Prostate gland (tissue), 2 donors: ENCODE data around the gene FAM234A. TPM values are rescaled to one million over a fixed set of nuclear protein-coding genes. Genes with fewer than 3 reads are reported as not detected.
"Not testable (repeated sequence)": the region's sequence is repeated elsewhere in the genome, so short reads cannot be mapped to it uniquely, and the experiment has no call there.

Source experiments
- DNase-seq: peaks from one replicate; pipeline ENCODE4 v3.0.0-alpha.2; 2019; ENCODE audit warnings: low spot score
- H3K27ac ChIP-seq, 2 donors: fragments of 200-600 bp; sonication (generic); 2 replicates each; pipeline ENCODE4 v1.5.1; 2017 to 2019
- H3K27me3 ChIP-seq: fragments of 200-600 bp; sonication (generic); replicated peaks from 2 replicates; pipeline ENCODE4 v1.5.1; 2019; ENCODE audit not compliant: insufficient read depth
- H3K36me3 ChIP-seq, 2 donors: fragments of 200-600 bp; sonication (generic); 1 replicate in 1 of 2; 2 replicates in 1 of 2; pipeline versions ENCODE4 v1.5.1 to v1.8.1; 2017 to 2019
- H3K4me1 ChIP-seq: fragments of 200-600 bp; sonication (generic); replicated peaks from 2 replicates; pipeline ENCODE4 v1.5.1; 2019
- H3K4me3 ChIP-seq, 2 donors: fragments of 200-600 bp; sonication (generic); 2 replicates each; pipeline ENCODE4 v1.5.1; 2017 to 2019
- H3K9me3 ChIP-seq: fragments of 200-600 bp; sonication (generic); 2 replicates; pipeline ENCODE4 v1.5.1; 2017
- CTCF ChIP-seq, 4 experiments: fragments of 200-600 bp in 2 of 4; fragments of 450-650 bp in 2 of 4; sonication (generic) in 2 of 4; IDR thresholded peaks; 1 replicate in 3 of 4; 2 replicates in 1 of 4; pipeline ENCODE4 v1.5.1; 2016 to 2019; ENCODE audit warnings: antibody characterized with exemption in 4 of 4, mild to moderate bottlenecking in 2 of 4, moderate library complexity in 2 of 4
- POLR2A ChIP-seq: fragments of 450-650 bp; IDR thresholded peaks from one replicate; pipeline ENCODE4 v1.6.1; 2016; ENCODE audit warnings: antibody characterized with exemption, mild to moderate bottlenecking
- POLR2AphosphoS5 ChIP-seq: sonication (generic); formaldehyde crosslinking; IDR thresholded peaks from one replicate; pipeline ENCODE4 v1.6.1; 2017; ENCODE audit warnings: antibody characterized with exemption
- WGBS: methylation state at CpG from one replicate; pipeline ENCODE4 v1.1.5; 2018; 5-methylcytosine and 5-hydroxymethylcytosine counted together
- intact Hi-C: fragments of 100-400 bp; cut with DNase I; formaldehyde crosslinking; loops from one replicate; pipeline ENCODE4 v1.14.2; 2022
- total RNA-seq, 2 donors: library from RNA; depleted of rRNA; stranded (reverse); fragments of >200 nt; gene quantifications; one replicate each; pipeline ENCODE4 v1.1.0, GENCODE V29; 2016

Gene FAM234A
- total RNA-seq, 2 donors from 2014 or later, result 83.8 to 114 TPM

GRCh38 chr16:220021-220420 lies 14.6 kb upstream of the FAM234A start:
- WGBS, result 52% methylated on average over 4 of the region's 4 CpGs
- peaks cover 0 to 6% of the 10 kb centered on the region in 2 donors for H3K36me3 ChIP-seq

GRCh38 chr16:228151-228851 lies 6.3 kb upstream of the FAM234A start:
- H3K36me3 ChIP-seq, result no peaks in the 10 kb centered on the region
- intact Hi-C loops, result loop anchor here (5.0 kb wide), 1 partner anchor 124 kb away; the partner anchor contains the start of gene AXIN1
- TF ChIP-seq POLR2A (no peak), CTCF (IDR thresholded peaks at IDR 0.05) (no peak), POLR2AphosphoS5 (no peak)
- H3K4me1 ChIP-seq, result peaks cover 5% of the 10 kb centered on the region
- 15% methylated on average over 9 of the region's 9 CpGs for WGBS
- H3K27me3 ChIP-seq, result no peaks in the 10 kb centered on the region
- peak overlapping the region; percentile 96 to 99 for H3K27ac ChIP-seq
- H3K9me3 ChIP-seq, result no peaks in the 10 kb centered on the region
- peak overlapping the region; percentile 74 to 90 for H3K4me3 ChIP-seq
- no peak for DNase-seq

More at GRCh38 chr16:220021-220420, 14.6 kb upstream of the FAM234A start:
- TF ChIP-seq POLR2AphosphoS5, result no peak
- TF ChIP-seq POLR2A, result no peak
- TF ChIP-seq CTCF (IDR thresholded peaks at IDR 0.05), result no peak
- no peak for DNase-seq
- no peaks in the 10 kb centered on the region for H3K27me3 ChIP-seq
- no peak overlapping the region for H3K4me3 ChIP-seq
- H3K9me3 ChIP-seq, result no peaks in the 10 kb centered on the region
- no peaks in the 10 kb centered on the region for H3K4me1 ChIP-seq
- intact Hi-C loops, result no loop called here
- no peak overlapping the region for H3K27ac ChIP-seq

- 2% methylated on average over 43 of the region's 88 CpGs for WGBS
- DNase-seq, result peak; percentile 84
- Histone ChIP-seq H3K9me3 (no peaks in the 10 kb centered on the region), H3K4me3 (peak within 1 kb of the TSS; percentile 74 to 90), H3K4me1 (peaks cover 5% of the 10 kb centered on the region), H3K27ac (peak within 1 kb of the TSS; percentile 96 to 99), H3K27me3 (no peaks in the 10 kb centered on the region), H3K36me3 (no peaks in the 10 kb centered on the region)
- TF ChIP-seq CTCF (IDR thresholded peaks at IDR 0.05), result no peak
- TF ChIP-seq POLR2A, result peak; percentile 98
- TF ChIP-seq POLR2AphosphoS5, result peak; percentile 97
- intact Hi-C loops, result loop anchor here (5.0 kb wide), 1 partner anchor 123 kb away; the partner anchor contains the start of gene AXIN1
Measured at GRCh38 chr16:228852-229730, 5.5 kb upstream of the FAM234A start, which contains the start of gene LUC7L. LUC7L (minus strand) TSS chr16:229449; CDS start chr16:229339, 110 bp downstream.

- DNase-seq, result no peak
Measured at GRCh38 chr16:229731-230281, 4.8 kb upstream of the FAM234A start.

GRCh38 chr16:230351-230750 lies 4.3 kb upstream of the FAM234A start:
- H3K36me3 ChIP-seq, intact Hi-C loops, H3K4me3 ChIP-seq, DNase-seq, H3K27ac ChIP-seq, H3K4me1 ChIP-seq, H3K9me3 ChIP-seq, H3K27me3 ChIP-seq: not testable (repeated sequence)
- 94% methylated on average over 18 of the region's 18 CpGs for WGBS

More at GRCh38 chr16:229731-230281, 4.8 kb upstream of the FAM234A start:
- Histone ChIP-seq H3K9me3 (no peaks in the 10 kb centered on the region), H3K27me3 (no peaks in the 10 kb centered on the region), H3K4me1 (peaks cover 5% of the 10 kb centered on the region), H3K27ac (peak overlapping the region; percentile 96 to 99), H3K36me3 (no peaks in the 10 kb centered on the region), H3K4me3 (peak overlapping the region; percentile 74 to 90)
- 82% methylated on average over 22 of the region's 22 CpGs for WGBS
- TF ChIP-seq POLR2A, result no peak
- TF ChIP-seq CTCF (IDR thresholded peaks at IDR 0.05), result no peak
- no peak for TF ChIP-seq POLR2AphosphoS5
- intact Hi-C loops, result loop anchor here (5.0 kb wide), 1 partner anchor 122 kb away; the partner anchor contains the start of gene AXIN1
